A549 (cell line): ENCODE data around the gene TXNRD2. TPM values are rescaled to one million over a fixed set of nuclear protein-coding genes. Genes with fewer than 3 reads are reported as not detected.
A peak's percentile ranks its signal among the peaks of the same experiment; 100 is the strongest.

ENCODE experiments used
- ATAC-seq, 2 experiments: fragments of 200-7000 bp in 1 of 2; fragments of >200 bp in 1 of 2; cut with Nextera tagmentation in 1 of 2; cut with Tn5 transposase in 1 of 2; 3 replicates each; pipeline versions ENCODE4 v1.8.0 to v1.9.1; 2018 to 2020; ENCODE audit warnings: mild to moderate bottlenecking in 1 of 2, moderate library complexity in 1 of 2
- CTCF ChIA-PET: fragments of 300-600 bp; sonication (Branson Sonifier 250); formaldehyde crosslinking; extraction: SDS; loops from one replicate; lab custom pipeline; 2021; ENCODE audit warnings: antibody characterized with exemption, inconsistent platforms; lab: Yijun Ruan, JAX
- POLR2A ChIA-PET: fragments of 350-600 bp; formaldehyde crosslinking; extraction: SDS; loops from one replicate; lab custom pipeline; 2021; ENCODE audit warnings: antibody characterized with exemption, inconsistent platforms; lab: Yijun Ruan, JAX
- DNase-seq, 2 experiments: peaks; one replicate each; pipeline versions ENCODE4 v3.0.0 to v3.0.0-alpha.2; 2011 to 2016; ENCODE audit warnings: low read depth in 1 of 2, low spot score in 1 of 2
- FAIRE-seq: peaks from 2 replicates; lab custom pipeline; 2011; peaks lifted over from hg19 to GRCh38; lab: Jason Lieb, UNC
- H3K27ac ChIP-seq, 2 experiments: fragments of >200 bp; sonication (Bioruptor Twin); formaldehyde crosslinking; 3 replicates each; pipeline ENCODE4 v1.5.1; 2016 to 2017
- H3K4me1 ChIP-seq: fragments of >200 bp; sonication (Bioruptor Twin); formaldehyde crosslinking; 3 replicates; pipeline ENCODE4 v1.6.1; 2016
- H3K4me2 ChIP-seq: fragments of >200 bp; sonication (Bioruptor Twin); formaldehyde crosslinking; 3 replicates; pipeline ENCODE4 v1.6.1; 2016
- H3K4me3 ChIP-seq: fragments of >200 bp; sonication (Bioruptor Twin); formaldehyde crosslinking; 3 replicates; pipeline ENCODE4 v1.5.1; 2016
- H3K9me3 ChIP-seq: fragments of >200 bp; sonication (Bioruptor Twin); formaldehyde crosslinking; 3 replicates; pipeline ENCODE4 v1.6.1; 2016
- BHLHE40 ChIP-seq: IDR thresholded peaks from 2 replicates; pipeline ENCODE4 v1.6.1; 2012; ENCODE audit warnings: low read depth, low read length, inconsistent platforms
- CBX8 ChIP-seq: fragments of 200-600 bp; sonication (generic); IDR thresholded peaks from 2 replicates; pipeline ENCODE4 v1.6.1; 2016
- CHD2 ChIP-seq: fragments of 150-350 bp; IDR thresholded peaks from 2 replicates; pipeline ENCODE4 v1.6.1; 2014; ENCODE audit warnings: low read length; ENCODE audit not compliant: partially characterized antibody
- CHD4 ChIP-seq: fragments of 200-600 bp; sonication (generic); IDR thresholded peaks from 2 replicates; pipeline ENCODE4 v1.6.1; 2016; ENCODE audit warnings: antibody characterized with exemption, mild to moderate bottlenecking, borderline replicate concordance
- E2F6 ChIP-seq: IDR thresholded peaks from 2 replicates; pipeline ENCODE4 v1.6.1; 2012; ENCODE audit warnings: low read depth, borderline replicate concordance
- EHMT2 ChIP-seq: fragments of 200-600 bp; sonication (generic); IDR thresholded peaks from 2 replicates; pipeline ENCODE4 v1.6.1; 2016; ENCODE audit warnings: antibody characterized with exemption, low read depth, mild to moderate bottlenecking, moderate library complexity
- ELK1 ChIP-seq: fragments of 150-350 bp; IDR thresholded peaks from 2 replicates; pipeline ENCODE4 v1.6.1; 2014; ENCODE audit warnings: low read depth, mild to moderate bottlenecking, low read length
- ESRRA ChIP-seq: fragments of 150-350 bp; IDR thresholded peaks from 2 replicates; pipeline ENCODE4 v1.6.1; 2014; ENCODE audit warnings: mild to moderate bottlenecking, low read length, borderline replicate concordance
- FOSL2 ChIP-seq, 2 experiments: fragments of 450-650 bp in 1 of 2; fragments of >200 bp in 1 of 2; sonication (Bioruptor Twin) in 1 of 2; formaldehyde crosslinking; IDR thresholded peaks; 2 replicates each; pipeline versions ENCODE4 v1.5.0 to v1.6.1; 2016 to 2020; ENCODE audit warnings: mild to moderate bottlenecking in 1 of 2, moderate library complexity in 1 of 2
- FOXS1 ChIP-seq: fragments of 250-450 bp; sonication (Bioruptor Pico); IDR thresholded peaks from 2 replicates; pipeline ENCODE4 v1.5.0; 2020; ENCODE audit warnings: mild to moderate bottlenecking, moderate library complexity
- GATA3 ChIP-seq: IDR thresholded peaks from 2 replicates; pipeline ENCODE4 v1.6.1; 2012; ENCODE audit warnings: borderline replicate concordance
- HEYL ChIP-seq: fragments of 250-450 bp; sonication (Bioruptor Pico); IDR thresholded peaks from 2 replicates; pipeline ENCODE4 v1.8.0; 2021; ENCODE audit warnings: mild to moderate bottlenecking, moderate library complexity
- JUN ChIP-seq, 2 experiments: fragments of >200 bp; sonication (Bioruptor Twin); formaldehyde crosslinking; IDR thresholded peaks; 2 replicates in 1 of 2; 3 replicates in 1 of 2; pipeline ENCODE4 v1.6.1; 2016 to 2017
- JUNB ChIP-seq: fragments of >200 bp; sonication (Bioruptor Twin); formaldehyde crosslinking; IDR thresholded peaks from 2 replicates; pipeline ENCODE4 v1.6.1; 2016
- KDM1A ChIP-seq: fragments of 200-600 bp; sonication (generic); IDR thresholded peaks from 2 replicates; pipeline ENCODE4 v1.6.1; 2016; ENCODE audit warnings: low read depth, mild to moderate bottlenecking
- KDM5A ChIP-seq: fragments of 200-600 bp; sonication (generic); IDR thresholded peaks from 2 replicates; pipeline ENCODE4 v1.6.1; 2016; ENCODE audit warnings: antibody characterized with exemption, mild to moderate bottlenecking
- MAFK ChIP-seq: fragments of 450-650 bp; IDR thresholded peaks from 2 replicates; pipeline ENCODE4 v1.6.1; 2014; ENCODE audit not compliant: partially characterized antibody
- MAZ ChIP-seq: fragments of 150-350 bp; IDR thresholded peaks from 2 replicates; pipeline ENCODE4 v1.6.1; 2014; ENCODE audit warnings: antibody characterized with exemption, low read depth, low read length, borderline replicate concordance
- NFE2L2 ChIP-seq: fragments of 150-350 bp; conservative IDR thresholded peaks from 2 replicates; pipeline ENCODE4 v1.6.1; 2014; ENCODE audit warnings: low read length
- NPAS2 ChIP-seq: fragments of 250-450 bp; sonication (Bioruptor Pico); IDR thresholded peaks from 2 replicates; pipeline ENCODE4 v1.8.0; 2022; ENCODE audit warnings: mild to moderate bottlenecking, moderate library complexity, borderline replicate concordance
- RCOR1 ChIP-seq: fragments of 150-350 bp; IDR thresholded peaks from 2 replicates; pipeline ENCODE4 v1.6.1; 2014; ENCODE audit warnings: antibody characterized with exemption, low read length, low read depth
- RFX5 ChIP-seq: fragments of 450-650 bp; IDR thresholded peaks from 2 replicates; pipeline ENCODE4 v1.7.1; 2014; ENCODE audit warnings: antibody characterized with exemption, mild to moderate bottlenecking, moderate library complexity
- SMC3 ChIP-seq: fragments of >200 bp; sonication (Bioruptor Twin); formaldehyde crosslinking; IDR thresholded peaks from 3 replicates; pipeline ENCODE4 v1.6.1; 2018; ENCODE audit warnings: inconsistent platforms
- SREBF2 ChIP-seq: fragments of 450-650 bp; IDR thresholded peaks from 2 replicates; pipeline ENCODE4 v1.6.1; 2014; ENCODE audit warnings: mild to moderate bottlenecking, moderate library complexity
- USF2 ChIP-seq: fragments of 450-650 bp; IDR thresholded peaks from 2 replicates; pipeline ENCODE4 v1.6.1; 2014; ENCODE audit warnings: antibody characterized with exemption
- ZC3H11A ChIP-seq: fragments of 450-650 bp; IDR thresholded peaks from 2 replicates; pipeline ENCODE4 v1.6.1; 2014; ENCODE audit warnings: antibody characterized with exemption, mild to moderate bottlenecking
- ZSCAN20 ChIP-seq: fragments of 250-450 bp; sonication (Bioruptor Pico); IDR thresholded peaks from 2 replicates; pipeline ENCODE4 v1.8.0; 2022; ENCODE audit warnings: mild to moderate bottlenecking, moderate library complexity
- WGBS: methylation state at CpG from one replicate; pipeline ENCODE4 v1.1.6; 2017; ENCODE audit errors: missing lambda C conversion rate; 5-methylcytosine and 5-hydroxymethylcytosine counted together
- polyA plus RNA-seq, 4 experiments: library from polyadenylated mRNA; depleted of rRNA in 3 of 4; stranded (reverse); fragments of >200 nt; fragmentation: RNase III in 1 of 4; extraction: RNeasy Plus Mini Kit Qiagen cat#74134 plus additional on column Dnase treatment in 1 of 4; gene quantifications; 2 replicates in 3 of 4; 3 replicates in 1 of 4; pipeline ENCODE4 v1.2.3, GENCODE V29; 2011 to 2017

TXNRD2 gene
- polyA plus RNA-seq, 2 of the 4 experiments (the other 2 are of a cell fraction), result 16.3 to 25.6 TPM

- no peak overlapping the region for H3K27ac ChIP-seq
- ChIA-PET CTCF (interaction anchor here (0.7 to 7.7 kb wide), 15 partner anchors 9 to 239 kb away, joined by 3 to 89 read pairs (median 5); no protein-coding TSS in a partner anchor), POLR2A (no interaction called here)
- WGBS, result 89% methylated on average over 4 of the region's 9 CpGs
- ATAC-seq, result peak in 1 of 2 experiments; percentile 7; a peak in 4 of 6 replicates
- TF ChIP-seq FOSL2 (IDR thresholded peaks at IDR 0.05), result no peak
- no peak for TF ChIP-seq FOSL2 (CRISPR knock-in tag; IDR thresholded peaks at IDR 0.05)
- no peak for TF ChIP-seq KDM5A
- TF ChIP-seq USF2, result no peak
- no peak for TF ChIP-seq RCOR1
- TF ChIP-seq ZC3H11A, result no peak
- no peak for TF ChIP-seq JUN (IDR thresholded peaks at IDR 0.05)
- TF ChIP-seq E2F6, result no peak
- TF ChIP-seq NPAS2 (CRISPR knock-in tag), result no peak
- no peak for TF ChIP-seq SMC3
- TF ChIP-seq CHD4, result no peak
- no peak for TF ChIP-seq KDM1A
- TF ChIP-seq ESRRA, result no peak
- no peak overlapping the region for H3K4me2 ChIP-seq
- H3K4me3 ChIP-seq, result no peak overlapping the region
- no peak for FAIRE-seq
- DNase-seq, result no peak
- peaks cover 5% of the 10 kb centered on the region; the same call in 1 of the 3 replicates for H3K4me1 ChIP-seq
- no peaks in the 10 kb centered on the region for H3K9me3 ChIP-seq
These were observed 28.4 kb upstream of the TXNRD2 start for GRCh38 chr22:19970031-19970478.

DNA sequence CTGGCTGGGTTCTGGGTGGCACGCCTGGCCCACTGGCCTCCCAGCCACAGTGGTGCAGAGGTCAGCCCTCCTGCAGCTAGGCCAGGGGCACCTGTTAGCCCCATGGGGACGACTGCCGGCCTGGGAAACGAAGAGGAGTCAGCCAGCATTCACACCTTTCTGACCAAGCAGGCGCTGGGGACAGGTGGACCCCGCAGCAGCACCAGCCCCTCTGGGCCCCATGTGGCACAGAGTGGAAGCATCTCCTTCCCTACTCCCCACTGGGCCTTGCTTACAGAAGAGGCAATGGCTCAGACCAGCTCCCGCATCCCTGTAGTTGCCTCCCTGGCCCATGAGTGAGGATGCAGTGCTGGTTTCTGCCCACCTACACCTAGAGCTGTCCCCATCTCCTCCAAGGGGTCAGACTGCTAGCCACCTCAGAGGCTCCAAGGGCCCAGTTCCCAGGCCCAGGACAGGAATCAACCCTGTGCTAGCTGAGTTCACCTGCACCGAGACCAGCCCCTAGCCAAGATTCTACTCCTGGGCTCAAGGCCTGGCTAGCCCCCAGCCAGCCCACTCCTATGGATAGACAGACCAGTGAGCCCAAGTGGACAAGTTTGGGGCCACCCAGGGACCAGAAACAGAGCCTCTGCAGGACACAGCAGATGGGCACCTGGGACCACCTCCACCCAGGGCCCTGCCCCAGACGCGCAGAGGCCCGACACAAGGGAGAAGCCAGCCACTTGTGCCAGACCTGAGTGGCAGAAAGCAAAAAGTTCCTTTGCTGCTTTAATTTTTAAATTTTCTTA, 27.7 kb upstream of the TXNRD2 start:
- H3K4me1 ChIP-seq, result no peaks in the 10 kb centered on the region
- H3K4me3 ChIP-seq, result no peak overlapping the region
- H3K27ac ChIP-seq, result no peak overlapping the region
- TF ChIP-seq GATA3 (no peak), NFE2L2 (no peak)
- TF ChIP-seq, all 56 proteins: peak for 0
- CTCF ChIA-PET, result interaction anchor here (0.6 to 7.7 kb wide), 18 partner anchors 9 to 239 kb away, joined by 3 to 89 read pairs (median 4); no protein-coding TSS in a partner anchor
- Histone ChIP-seq H3K4me2 (no peak overlapping the region), H3K9me3 (no peaks in the 10 kb centered on the region)
- ATAC-seq (no peak), DNase-seq (no peak), FAIRE-seq (no peak)
- POLR2A ChIA-PET, result interaction anchor here (0.6 kb wide), 1 partner anchor 44 kb away, joined by 3 read pairs; no protein-coding TSS in a partner anchor
- 98% methylated on average over 4 of the region's 11 CpGs for WGBS

DNA sequence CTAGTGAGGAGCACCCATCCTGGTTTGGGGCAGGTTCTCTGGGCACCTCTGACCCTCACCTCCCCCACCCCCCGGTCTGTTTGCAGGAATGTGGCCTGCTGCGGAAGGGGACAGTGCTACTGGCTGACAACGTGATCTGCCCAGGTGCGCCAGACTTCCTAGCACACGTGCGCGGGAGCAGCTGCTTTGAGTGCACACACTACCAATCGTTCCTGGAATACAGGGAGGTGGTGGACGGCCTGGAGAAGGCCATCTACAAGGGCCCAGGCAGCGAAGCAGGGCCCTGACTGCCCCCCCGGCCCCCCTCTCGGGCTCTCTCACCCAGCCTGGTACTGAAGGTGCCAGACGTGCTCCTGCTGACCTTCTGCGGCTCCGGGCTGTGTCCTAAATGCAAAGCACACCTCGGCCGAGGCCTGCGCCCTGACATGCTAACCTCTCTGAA, 26.9 kb upstream of the TXNRD2 start:
- DNase-seq (no peak), ATAC-seq (no peak), FAIRE-seq (no peak)
- no peak overlapping the region for H3K4me2 ChIP-seq
- no peak overlapping the region for H3K4me3 ChIP-seq
- CTCF ChIA-PET, result interaction anchor here (0.8 to 7.7 kb wide), 4 partner anchors 15 to 142 kb away, joined by 3 to 89 read pairs (median 19); no protein-coding TSS in a partner anchor
- 96% methylated on average over 6 of the region's 18 CpGs for WGBS
- TF ChIP-seq RFX5 (no peak), JUNB (no peak), USF2 (no peak), GATA3 (no peak), HEYL (CRISPR knock-in tag) (no peak), CBX8 (no peak), CHD2 (no peak), KDM1A (no peak), ZC3H11A (no peak), ELK1 (no peak), MAFK (no peak), FOXS1 (CRISPR knock-in tag) (no peak), ZSCAN20 (CRISPR knock-in tag) (no peak), SREBF2 (no peak), MAZ (no peak), BHLHE40 (no peak), EHMT2 (no peak)
- POLR2A ChIA-PET, result no interaction called here
- no peak overlapping the region for H3K27ac ChIP-seq
- no peaks in the 10 kb centered on the region for H3K9me3 ChIP-seq
- H3K4me1 ChIP-seq, result no peaks in the 10 kb centered on the region
